H1 (cell line): ENCODE results near the gene SLC26A9.

ENCODE experiments used
- CHD2 ChIP-seq: IDR thresholded peaks from 2 replicates; pipeline ENCODE4 v1.6.1; 2012; ENCODE audit warnings: low read length, improper control_type of control experiment
- CTCF ChIP-seq, 3 experiments: IDR thresholded peaks; 1 replicate in 2 of 3; 2 replicates in 1 of 3; pipeline versions ENCODE4 v1.5.1 to v1.6.1; 2011; ENCODE audit warnings: low read length in 3 of 3, mild to moderate bottlenecking in 3 of 3, inconsistent platforms in 2 of 3, low read depth in 1 of 3, moderate library complexity in 1 of 3; ENCODE audit not compliant: insufficient read depth in 1 of 3; ENCODE audit errors: control extremely low read depth in 1 of 3
- EP300 ChIP-seq, 2 experiments: IDR thresholded peaks; 1 replicate in 1 of 2; 2 replicates in 1 of 2; pipeline ENCODE4 v1.6.1; 2011 to 2012; ENCODE audit warnings: low read depth in 2 of 2, low read length in 2 of 2, mild to moderate bottlenecking in 2 of 2, borderline replicate concordance in 1 of 2, inconsistent platforms in 1 of 2, moderate library complexity in 1 of 2
- EZH2 ChIP-seq: fragments of 200-600 bp; sonication (generic); IDR thresholded peaks from 2 replicates; pipeline ENCODE4 v1.7.1; 2012; ENCODE audit warnings: low read depth, mild to moderate bottlenecking, moderate library complexity, low read length, inconsistent platforms; ENCODE audit not compliant: severe bottlenecking
- JUN ChIP-seq: IDR thresholded peaks from 2 replicates; pipeline ENCODE4 v1.6.1; 2011; ENCODE audit warnings: low read depth, mild to moderate bottlenecking, improper control_type of control experiment, low read length
- NANOG ChIP-seq: IDR thresholded peaks from 2 replicates; pipeline ENCODE4 v1.6.1; 2011; ENCODE audit warnings: low read length, low read depth, mild to moderate bottlenecking, inconsistent platforms; ENCODE audit not compliant: insufficient read depth, poor library complexity, severe bottlenecking
- NRF1 ChIP-seq: IDR thresholded peaks from 2 replicates; pipeline ENCODE4 v1.6.1; 2011; ENCODE audit warnings: mild to moderate bottlenecking, low read depth, low read length, improper control_type of control experiment
- POLR2A ChIP-seq, 2 experiments: IDR thresholded peaks; 1 replicate in 1 of 2; 2 replicates in 1 of 2; pipeline ENCODE4 v1.6.1; 2011; ENCODE audit warnings: low read depth in 2 of 2, low read length in 2 of 2, mild to moderate bottlenecking in 2 of 2; ENCODE audit errors: control extremely low read depth in 1 of 2
- POLR2AphosphoS5 ChIP-seq: IDR thresholded peaks from 2 replicates; pipeline ENCODE4 v1.6.1; 2011; ENCODE audit warnings: low read depth, low read length
- SUZ12 ChIP-seq: fragments of 200-600 bp; sonication (generic); IDR thresholded peaks from 2 replicates; pipeline ENCODE4 v1.6.1; 2012; ENCODE audit warnings: mild to moderate bottlenecking, inconsistent platforms, low read length, moderate library complexity, mixed read lengths
- ZNF274 ChIP-seq: IDR thresholded peaks from 2 replicates; pipeline ENCODE4 v1.7.0; 2012; ENCODE audit warnings: low read length, borderline replicate concordance; ENCODE audit errors: extremely low read depth
- TF ChIP-seq, protein P1 (sequence below): IDR thresholded peaks from 2 replicates; pipeline ENCODE4 v1.6.1; 2012; ENCODE audit warnings: low read length, inconsistent platforms

GRCh38 chr1:205974712-205975111 lies 31.5 kb upstream of the SLC26A9 start:
- no peak for TF ChIP-seq CTCF (IDR thresholded peaks at IDR 0.05; ENCODE audit: control extremely low read depth in 1 of 3, insufficient read depth in 1 of 3, low read depth in 1 of 3, low read length in 3 of 3)
- TF ChIP-seq, protein P1, sequence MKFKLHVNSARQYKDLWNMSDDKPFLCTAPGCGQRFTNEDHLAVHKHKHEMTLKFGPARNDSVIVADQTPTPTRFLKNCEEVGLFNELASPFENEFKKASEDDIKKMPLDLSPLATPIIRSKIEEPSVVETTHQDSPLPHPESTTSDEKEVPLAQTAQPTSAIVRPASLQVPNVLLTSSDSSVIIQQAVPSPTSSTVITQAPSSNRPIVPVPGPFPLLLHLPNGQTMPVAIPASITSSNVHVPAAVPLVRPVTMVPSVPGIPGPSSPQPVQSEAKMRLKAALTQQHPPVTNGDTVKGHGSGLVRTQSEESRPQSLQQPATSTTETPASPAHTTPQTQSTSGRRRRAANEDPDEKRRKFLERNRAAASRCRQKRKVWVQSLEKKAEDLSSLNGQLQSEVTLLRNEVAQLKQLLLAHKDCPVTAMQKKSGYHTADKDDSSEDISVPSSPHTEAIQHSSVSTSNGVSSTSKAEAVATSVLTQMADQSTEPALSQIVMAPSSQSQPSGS: no peak
- TF ChIP-seq ZNF274: no peak
- no peak for TF ChIP-seq POLR2AphosphoS5
- no peak for TF ChIP-seq POLR2A (IDR thresholded peaks at IDR 0.05; ENCODE audit: control extremely low read depth in 1 of 2, low read depth in 2 of 2, low read length in 2 of 2)
- no peak for TF ChIP-seq SUZ12
- TF ChIP-seq NANOG: no peak
- no peak for TF ChIP-seq EP300 (IDR thresholded peaks at IDR 0.05; ENCODE audit: borderline replicate concordance in 1 of 2, low read depth in 2 of 2, low read length in 2 of 2)
- TF ChIP-seq NRF1: no peak
- TF ChIP-seq CHD2: no peak
- no peak for TF ChIP-seq JUN
- TF ChIP-seq EZH2: no peak
